Peyer's patch (tissue), 4 donors: Measurements from ENCODE around the gene STARD9. TPM values are rescaled to one million over a fixed set of nuclear protein-coding genes. Genes with fewer than 3 reads are reported as not detected.

Experiments used
- DNase-seq, 3 donors: peaks; one replicate each; pipeline ENCODE4 v3.0.0-alpha.2; 2017 to 2019
- H3K27ac ChIP-seq, 4 donors: fragments of 200-600 bp; sonication (generic); one replicate each; pipeline ENCODE4 v1.5.1; 2016 to 2019
- H3K27me3 ChIP-seq, 2 donors: fragments of 200-600 bp; sonication (generic); one replicate each; pipeline ENCODE4 v1.5.1; 2019
- H3K36me3 ChIP-seq, 3 donors: fragments of 200-600 bp; sonication (generic); one replicate each; pipeline ENCODE4 v1.5.1; 2016 to 2019
- H3K4me1 ChIP-seq, 4 donors: fragments of 200-600 bp; sonication (generic); one replicate each; pipeline ENCODE4 v1.5.1; 2016 to 2019
- H3K4me3 ChIP-seq, 4 donors: fragments of 200-600 bp; sonication (generic); 1 replicate in 3 of 4; 2 replicates in 1 of 4; pipeline ENCODE4 v1.5.1; 2016 to 2019; ENCODE audit warnings: mild to moderate bottlenecking in 1 of 4
- H3K9me3 ChIP-seq, 4 donors: fragments of 200-600 bp; sonication (generic); one replicate each; pipeline ENCODE4 v1.5.1; 2016 to 2019; ENCODE audit warnings: mild to moderate bottlenecking in 1 of 4
- CTCF ChIP-seq, 6 experiments: fragments of 450-650 bp in 4 of 6; fragments of 200-600 bp in 2 of 6; sonication (generic) in 1 of 6; IDR thresholded peaks; one replicate each; pipeline ENCODE4 v1.5.1; 2017 to 2019; ENCODE audit warnings: antibody characterized with exemption in 6 of 6, mild to moderate bottlenecking in 3 of 6, moderate library complexity in 1 of 6
- POLR2A ChIP-seq, 2 donors: fragments of 450-650 bp; IDR thresholded peaks; one replicate each; pipeline ENCODE4 v1.5.1; 2017; ENCODE audit warnings: antibody characterized with exemption in 2 of 2, mild to moderate bottlenecking in 2 of 2, moderate library complexity in 2 of 2
- total RNA-seq, 4 donors: library from RNA; depleted of rRNA; stranded (reverse); fragments of >200 nt; gene quantifications; one replicate each; pipeline ENCODE4 v1.1.0, GENCODE V29; 2016

Gene STARD9
- total RNA-seq, 4 donors from 2014 or later: 4.2 to 153 (median 20.4) TPM

GRCh38 chr15:42686281-42686680 is 110.9 kb downstream of the STARD9 start:
- Histone ChIP-seq H3K9me3 (no peaks in the 10 kb centered on the region), H3K27me3 (no peaks in the 10 kb centered on the region), H3K36me3 (peaks cover 0 to 35% (median 0%) of the 10 kb centered on the region in 3 donors), H3K27ac (no peak overlapping the region), H3K4me3 (no peak overlapping the region), H3K4me1 (no peaks in the 10 kb centered on the region)
- no peak for TF ChIP-seq CTCF (IDR thresholded peaks at IDR 0.05)
- TF ChIP-seq POLR2A (IDR thresholded peaks at IDR 0.05): no peak
- DNase-seq: no peak

GRCh38 chr15:42687740-42688139 is 112.3 kb downstream of the STARD9 start:
- DNase-seq: no peak
- H3K4me3 ChIP-seq: no peak overlapping the region
- H3K27ac ChIP-seq: no peak overlapping the region
- H3K27me3 ChIP-seq: no peaks in the 10 kb centered on the region
- peaks cover 0 to 29% (median 0%) of the 10 kb centered on the region in 3 donors for H3K36me3 ChIP-seq
- H3K4me1 ChIP-seq: no peaks in the 10 kb centered on the region
- no peaks in the 10 kb centered on the region for H3K9me3 ChIP-seq
- no peak for TF ChIP-seq POLR2A (IDR thresholded peaks at IDR 0.05)
- TF ChIP-seq CTCF (IDR thresholded peaks at IDR 0.05): no peak

GRCh38 chr15:42688301-42688700 is 112.9 kb downstream of the STARD9 start:
- no peak for TF ChIP-seq POLR2A (IDR thresholded peaks at IDR 0.05)
- H3K27me3 ChIP-seq: no peaks in the 10 kb centered on the region
- H3K4me1 ChIP-seq: no peaks in the 10 kb centered on the region
- H3K9me3 ChIP-seq: no peaks in the 10 kb centered on the region
- no peak for DNase-seq
- no peak overlapping the region for H3K27ac ChIP-seq
- no peak overlapping the region for H3K4me3 ChIP-seq
- H3K36me3 ChIP-seq: peaks cover 0 to 27% (median 0%) of the 10 kb centered on the region in 3 donors

- no peak for DNase-seq
- peaks cover 0 to 26% (median 0%) of the 10 kb centered on the region in 3 donors for H3K36me3 ChIP-seq
- TF ChIP-seq CTCF (IDR thresholded peaks at IDR 0.05) (no peak), POLR2A (IDR thresholded peaks at IDR 0.05) (no peak)
- no peaks in the 10 kb centered on the region for H3K4me1 ChIP-seq
- H3K27me3 ChIP-seq: no peaks in the 10 kb centered on the region
- no peak overlapping the region for H3K4me3 ChIP-seq
- no peak overlapping the region for H3K27ac ChIP-seq
- H3K9me3 ChIP-seq: no peaks in the 10 kb centered on the region
Observed at GRCh38 chr15:42691308-42691707, 115.9 kb downstream of the STARD9 start.

- no peaks in the 10 kb centered on the region for H3K4me1 ChIP-seq
- peaks cover 0 to 23% (median 0%) of the 10 kb centered on the region in 3 donors for H3K36me3 ChIP-seq
- no peak overlapping the region for H3K27ac ChIP-seq
- DNase-seq: no peak
- H3K9me3 ChIP-seq: no peaks in the 10 kb centered on the region
- no peak for TF ChIP-seq CTCF (IDR thresholded peaks at IDR 0.05)
- no peak for TF ChIP-seq POLR2A (IDR thresholded peaks at IDR 0.05)
- no peak overlapping the region for H3K4me3 ChIP-seq
- no peaks in the 10 kb centered on the region for H3K27me3 ChIP-seq
Observed at GRCh38 chr15:42691770-42692169, 116.4 kb downstream of the STARD9 start.

GRCh38 chr15:42692536-42692935 is 117.1 kb downstream of the STARD9 start:
- Histone ChIP-seq H3K36me3 (peaks cover 0 to 23% (median 0%) of the 10 kb centered on the region in 3 donors), H3K9me3 (no peaks in the 10 kb centered on the region), H3K4me1 (no peaks in the 10 kb centered on the region), H3K27ac (no peak overlapping the region), H3K4me3 (no peak overlapping the region), H3K27me3 (no peaks in the 10 kb centered on the region)
- TF ChIP-seq CTCF (IDR thresholded peaks at IDR 0.05) (no peak), POLR2A (IDR thresholded peaks at IDR 0.05) (no peak)
- DNase-seq: no peak
